DLD1 (cell line): ENCODE measurements around the gene JADE2.
"Not testable (repeated sequence)": the region's sequence is repeated elsewhere in the genome, so short reads cannot be mapped to it uniquely, and the experiment has no call there.

Source experiments
- in situ Hi-C: cut with HindIII; loops from 2 replicates; pipeline ENCODE4 v1.10.0; 2017; ENCODE audit warnings: low sequenced_read_pairs

The JADE2 gene

DNA sequence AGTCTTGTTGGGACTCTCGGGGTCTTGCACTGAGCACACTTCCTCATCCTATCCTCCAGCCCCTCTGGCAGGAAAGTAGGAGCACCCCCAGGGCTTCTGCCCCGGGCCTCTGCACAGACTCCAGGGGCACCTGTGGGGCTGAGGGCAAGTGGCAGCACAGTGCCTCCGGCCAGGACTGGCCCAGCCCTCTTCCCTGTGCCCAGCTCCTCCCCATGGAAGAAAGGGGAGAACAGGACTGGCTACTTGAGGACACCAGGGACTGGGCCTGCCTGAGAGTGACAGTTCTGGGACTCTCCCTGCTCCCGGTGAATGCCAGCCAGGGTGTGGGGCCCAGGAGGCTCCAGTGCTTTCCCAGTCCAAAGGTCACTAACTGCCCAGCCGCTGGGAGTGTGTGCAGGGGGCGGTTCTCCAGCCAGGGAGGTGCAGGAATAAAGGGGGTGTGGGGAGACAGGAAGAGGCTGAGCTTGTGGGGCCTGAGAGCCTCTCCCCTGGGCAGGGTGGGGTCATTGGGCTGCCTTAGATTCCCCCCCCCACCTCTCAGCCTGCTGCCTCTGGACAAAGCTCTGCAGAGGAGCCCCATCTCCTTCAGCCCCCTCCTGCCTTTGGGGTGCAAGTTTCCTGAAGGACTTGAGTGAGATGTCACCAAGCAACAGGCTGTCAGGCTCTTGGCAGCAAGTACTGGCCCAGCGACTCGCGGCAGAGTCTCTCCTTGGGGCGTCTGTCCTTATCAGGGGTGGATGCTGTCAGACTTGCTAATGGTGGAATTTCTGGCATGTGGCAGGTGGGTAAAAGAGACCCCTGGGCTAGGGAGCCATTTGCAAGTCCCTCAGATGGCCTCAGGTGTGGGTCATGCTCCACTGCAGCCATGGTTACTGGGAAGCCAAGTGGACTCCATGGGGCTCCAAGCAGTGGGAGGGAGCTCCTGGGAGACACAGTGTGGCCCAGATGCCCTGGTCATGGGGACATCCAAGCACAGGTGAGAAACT, 19.1 kb upstream of the JADE2 start:
- in situ Hi-C loops = no loop called here

DNA sequence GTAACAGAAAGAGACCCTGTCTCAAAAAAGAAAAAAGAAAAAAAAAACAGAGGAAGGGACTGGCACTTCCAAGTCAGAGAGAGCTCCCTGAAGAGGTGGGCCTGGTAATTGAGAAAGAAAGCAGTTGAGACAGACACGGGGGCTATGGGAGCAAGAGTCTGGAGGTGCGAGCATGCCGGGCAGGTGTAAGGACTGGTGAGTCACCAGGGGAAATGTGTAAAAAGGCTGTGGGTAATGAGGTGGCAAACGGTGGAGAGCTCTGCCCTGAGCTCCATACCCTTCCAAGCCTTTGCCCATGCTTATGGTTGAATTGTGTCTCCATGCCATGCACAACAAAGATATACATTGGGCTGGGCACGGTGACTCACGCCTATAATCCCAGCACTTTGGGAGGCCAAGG, 18.0 kb upstream of the JADE2 start:
- in situ Hi-C loops = no loop called here

DNA sequence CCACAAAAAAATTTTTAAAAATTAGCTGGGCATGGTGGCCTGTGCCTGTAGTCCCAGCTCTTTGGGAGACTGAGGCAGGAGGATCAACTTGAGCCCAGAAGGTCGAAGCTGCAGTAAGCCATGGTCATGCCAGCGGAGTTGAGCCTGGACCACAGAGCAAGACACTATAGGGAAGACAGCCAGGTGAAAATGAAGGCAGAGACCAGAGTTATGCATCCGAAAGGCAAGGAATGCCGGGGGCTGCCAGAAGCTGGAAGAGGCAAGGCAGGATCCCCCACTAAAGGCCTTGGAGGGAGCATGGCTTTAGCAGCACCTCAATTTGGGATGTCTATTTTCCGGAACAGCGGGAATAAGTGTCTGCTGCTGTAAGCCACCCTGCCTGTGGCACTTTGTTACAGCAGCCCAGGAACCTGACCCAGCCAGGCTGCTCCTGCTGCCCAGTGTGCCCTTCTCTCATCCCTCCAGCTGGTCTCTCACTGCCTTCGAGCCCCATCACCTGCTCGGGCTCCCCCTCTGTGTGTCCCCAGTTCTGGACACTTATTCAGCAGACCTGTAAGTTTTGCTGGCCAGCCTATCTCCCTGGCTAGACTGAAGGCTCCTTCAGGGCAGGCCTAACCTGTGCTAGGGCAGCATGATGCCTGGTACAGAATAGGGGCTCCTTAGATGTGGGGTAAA, 16.8 kb upstream of the JADE2 start:
- in situ Hi-C loops = no loop called here

- in situ Hi-C loops = no loop called here
Measured at GRCh38 chr5:134509308-134510040, 16.0 kb upstream of the JADE2 start.

GRCh38 chr5:134510970-134511795, 14.3 kb upstream of the JADE2 start:
- in situ Hi-C loops = no loop called here

DNA sequence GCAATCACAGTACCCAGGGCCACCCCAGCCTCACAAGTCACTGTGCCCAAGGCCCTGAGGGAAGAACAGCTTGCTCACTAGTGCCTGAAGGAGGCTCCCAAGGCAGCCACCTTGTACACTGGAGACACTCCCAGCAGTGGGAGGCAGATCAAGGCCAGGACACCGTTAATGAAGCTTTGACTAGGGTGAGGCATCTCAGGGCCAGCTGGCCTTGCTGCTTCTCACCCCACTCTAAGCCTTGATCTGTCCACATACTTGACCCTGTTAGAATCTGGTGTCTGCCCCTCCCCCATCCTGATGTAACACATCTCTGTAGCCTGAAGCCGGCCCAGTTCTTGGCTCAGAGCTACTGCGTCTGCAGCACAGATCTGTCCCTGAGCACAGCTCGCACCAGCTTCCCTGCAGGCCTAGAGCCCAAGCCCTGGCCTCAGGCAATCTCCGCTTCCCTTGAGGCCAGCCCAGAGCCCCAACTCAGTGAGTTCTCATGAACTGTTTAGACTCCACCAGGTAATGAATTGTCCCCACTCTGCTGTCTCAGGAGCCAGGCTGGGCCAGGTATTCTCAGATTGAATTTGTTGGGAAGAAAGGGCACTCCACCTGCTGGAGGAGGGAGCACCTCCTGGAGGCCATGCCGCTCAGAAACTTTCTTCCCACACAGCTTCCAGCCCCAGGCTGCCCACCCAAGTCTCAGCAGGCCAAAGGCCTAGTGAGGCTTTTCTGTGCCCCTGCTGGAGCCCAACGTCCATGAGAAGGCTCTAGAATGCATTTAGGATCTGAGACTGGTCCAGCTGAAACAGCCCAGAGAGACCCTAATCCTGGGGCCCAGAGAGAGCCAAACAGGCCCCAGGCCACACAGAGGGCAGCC, 13.4 kb upstream of the JADE2 start:
- in situ Hi-C loops = no loop called here

DNA sequence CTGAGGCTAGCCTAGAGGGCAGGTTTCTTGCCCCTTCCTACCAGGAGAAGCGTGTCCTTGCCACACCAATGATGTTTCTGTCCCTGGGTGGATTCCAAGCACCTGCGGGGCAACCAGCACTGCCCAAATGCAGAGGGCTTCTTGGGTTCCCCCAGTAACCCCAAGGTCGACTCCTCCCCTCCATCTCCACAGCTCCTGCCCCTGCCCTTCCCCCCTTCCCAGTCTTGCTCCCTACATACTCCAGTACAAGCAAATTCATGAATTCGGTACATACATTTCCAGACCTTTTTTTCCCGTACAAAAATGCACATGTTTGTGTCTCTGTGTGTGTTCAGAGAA, 12.8 kb upstream of the JADE2 start:
- in situ Hi-C loops = no loop called here

GRCh38 chr5:134515801-134516200, 9.7 kb upstream of the JADE2 start:
- in situ Hi-C loops = no loop called here

DNA sequence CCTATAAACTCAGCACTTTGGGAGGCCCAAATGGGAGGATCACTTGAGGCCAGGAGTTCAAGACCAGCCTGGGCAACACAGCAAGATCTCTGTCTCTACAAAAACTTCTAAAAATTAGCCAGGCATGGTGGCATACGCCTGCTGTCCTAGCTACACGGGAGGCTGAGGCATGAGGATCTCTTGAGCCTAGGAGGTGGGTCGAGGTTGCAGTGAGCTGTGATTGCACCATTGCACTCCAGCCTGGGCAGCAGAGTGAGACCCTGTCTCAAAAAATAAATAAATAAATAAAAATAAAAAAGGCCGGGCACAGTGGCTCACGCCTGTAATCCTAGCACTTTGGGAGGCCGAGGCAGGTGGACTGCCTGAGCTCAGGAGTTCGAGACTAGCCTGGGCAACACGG, 8.5 kb upstream of the JADE2 start:
- in situ Hi-C loops = not testable (repeated sequence)

DNA sequence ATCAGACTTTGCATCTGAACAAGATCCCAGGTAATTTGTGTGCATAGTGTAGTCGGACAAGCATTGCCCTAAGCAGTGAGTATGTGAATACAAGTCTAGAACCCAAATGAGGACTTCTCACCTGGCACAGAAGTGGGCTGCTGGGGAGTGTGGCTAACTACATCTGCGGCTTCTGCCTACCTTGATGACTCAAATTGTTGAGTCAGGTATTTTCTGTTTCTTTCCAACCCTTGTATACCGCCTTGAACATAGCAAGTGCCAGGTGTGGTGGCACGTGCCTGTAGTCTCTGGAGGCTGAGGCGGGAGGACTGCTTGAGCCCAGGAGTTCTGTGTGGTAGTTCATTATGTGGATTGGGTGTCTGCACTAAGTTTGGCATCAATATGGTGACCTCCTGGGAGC, 7.9 kb upstream of the JADE2 start:
- in situ Hi-C loops = no loop called here

GRCh38 chr5:134519989-134520388, 5.5 kb upstream of the JADE2 start:
- in situ Hi-C loops = loop anchor here (5.0 kb wide), 1 partner anchor 113 kb away; no protein-coding TSS in a partner anchor

DNA sequence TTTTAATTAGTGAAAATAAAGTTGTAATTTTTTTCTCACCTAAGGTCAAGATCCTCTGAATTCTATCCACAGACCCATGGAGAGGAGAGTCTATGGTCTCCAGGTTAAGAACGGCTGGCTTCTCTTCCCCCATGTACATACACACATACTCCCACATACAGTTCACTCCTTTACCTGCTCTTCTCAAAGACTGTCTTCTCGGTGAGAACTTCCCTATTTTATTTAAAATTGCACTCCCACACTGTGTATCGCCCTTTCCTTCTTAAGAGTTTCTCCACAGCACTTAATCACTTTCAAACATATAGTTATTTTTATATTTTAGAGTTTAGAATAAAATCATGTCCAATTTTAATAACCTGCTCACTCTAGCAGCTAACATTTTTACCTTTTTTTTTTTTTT, 3.6 kb upstream of the JADE2 start:
- in situ Hi-C loops = loop anchor here (5.0 kb wide), 1 partner anchor 115 kb away; no protein-coding TSS in a partner anchor

GRCh38 chr5:134523543-134524271, 1.8 kb upstream of the JADE2 start:
- in situ Hi-C loops = loop anchor here (5.0 kb wide), 1 partner anchor 116 kb away; no protein-coding TSS in a partner anchor

DNA sequence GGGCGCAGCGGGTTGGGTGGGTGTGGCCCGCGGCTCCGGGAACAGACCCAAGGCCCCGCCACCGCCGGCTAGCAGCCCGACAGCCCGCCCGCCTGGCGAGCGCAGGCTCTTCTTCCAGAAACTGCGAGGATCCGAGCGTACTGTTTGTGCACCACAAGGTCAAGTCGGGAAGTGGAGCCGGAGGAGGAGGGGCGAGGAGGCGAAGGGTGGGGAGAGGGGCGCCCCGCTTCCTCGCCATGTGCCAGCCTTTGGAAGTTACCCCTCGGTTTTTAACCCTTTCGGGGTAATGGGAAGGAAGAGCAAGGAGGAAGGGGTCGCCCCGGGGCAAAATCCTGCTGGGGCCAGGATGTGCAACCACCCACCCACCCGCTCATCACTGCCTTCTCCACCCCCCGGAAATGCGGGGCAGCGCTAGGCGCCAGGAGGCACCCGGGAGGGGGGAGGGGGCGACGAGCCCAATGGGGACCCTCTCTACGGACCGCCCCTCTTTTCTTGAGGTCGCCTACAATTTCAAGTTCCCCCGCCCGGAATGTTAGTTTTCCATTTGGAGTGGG, 1.1 kb upstream of the JADE2 start:
- in situ Hi-C loops = loop anchor here (5.0 kb wide), 1 partner anchor 117 kb away; no protein-coding TSS in a partner anchor

GRCh38 chr5:134525683-134526482, 413 bp downstream of the JADE2 start:
- in situ Hi-C loops = no loop called here

GRCh38 chr5:134526483-134527155, 1.1 kb downstream of the JADE2 start:
- in situ Hi-C loops = no loop called here
